Mucosa of stomach (tissue), 1 donor: ENCODE results near the gene CCDC124.

Experiments
- H3K27me3 ChIP-seq: one replicate; pipeline ENCODE4 v1.7.0; 2013; ENCODE audit warnings: mild to moderate bottlenecking, low read length; ENCODE audit not compliant: control insufficient read depth, insufficient read depth
- H3K36me3 ChIP-seq: one replicate; pipeline ENCODE4 v1.7.0; 2013; ENCODE audit warnings: low read length; ENCODE audit not compliant: control insufficient read depth, insufficient read depth
- H3K4me1 ChIP-seq: one replicate; pipeline ENCODE4 v1.7.0; 2013; ENCODE audit warnings: mild to moderate bottlenecking, low read length; ENCODE audit not compliant: control insufficient read depth, insufficient read depth
- H3K4me3 ChIP-seq: one replicate; pipeline ENCODE4 v1.7.0; 2013; ENCODE audit warnings: low read length
- H3K9ac ChIP-seq: one replicate; pipeline ENCODE4 v1.7.0; 2013; ENCODE audit warnings: mild to moderate bottlenecking, low read length, moderate library complexity
- H3K9me3 ChIP-seq: one replicate; pipeline ENCODE4 v1.7.0; 2013; ENCODE audit warnings: mild to moderate bottlenecking, low read length, moderate library complexity; ENCODE audit not compliant: control insufficient read depth
- donor health status: Pancreatic carcinoma.

Gene CCDC124

GRCh38 chr19:17938092-17938845 is 5.5 kb downstream of the CCDC124 start:
- Histone ChIP-seq H3K4me1 (peaks cover 6% of the 10 kb centered on the region), H3K27me3 (no peaks in the 10 kb centered on the region), H3K9me3 (no peaks in the 10 kb centered on the region), H3K9ac (no peak overlapping the region), H3K36me3 (no peaks in the 10 kb centered on the region), H3K4me3 (no peak overlapping the region)

- Histone ChIP-seq H3K4me3 (no peak overlapping the region), H3K27me3 (no peaks in the 10 kb centered on the region), H3K9ac (no peak overlapping the region), H3K4me1 (peaks cover 4% of the 10 kb centered on the region), H3K36me3 (no peaks in the 10 kb centered on the region), H3K9me3 (no peaks in the 10 kb centered on the region)
Observed at GRCh38 chr19:17942181-17942580, 9.4 kb downstream of the CCDC124 start.

- Histone ChIP-seq H3K9me3 (no peaks in the 10 kb centered on the region), H3K27me3 (no peaks in the 10 kb centered on the region), H3K36me3 (no peaks in the 10 kb centered on the region), H3K4me1 (peaks cover 6% of the 10 kb centered on the region), H3K4me3 (no peak overlapping the region), H3K9ac (no peak overlapping the region)
Observed at GRCh38 chr19:17942582-17943273, 9.9 kb downstream of the CCDC124 start.

GRCh38 chr19:17943274-17944221 is 10.7 kb downstream of the CCDC124 start:
- H3K4me1 ChIP-seq: peaks cover 6% of the 10 kb centered on the region
- H3K36me3 ChIP-seq: no peaks in the 10 kb centered on the region
- H3K4me3 ChIP-seq: no peak overlapping the region
- no peak overlapping the region for H3K9ac ChIP-seq
- no peaks in the 10 kb centered on the region for H3K9me3 ChIP-seq
- H3K27me3 ChIP-seq: peaks cover under 1% of the 10 kb centered on the region

GRCh38 chr19:17944301-17944700 is 11.5 kb downstream of the CCDC124 start:
- peaks cover 11% of the 10 kb centered on the region for H3K4me1 ChIP-seq
- no peak overlapping the region for H3K9ac ChIP-seq
- H3K27me3 ChIP-seq: peaks cover 8% of the 10 kb centered on the region
- no peaks in the 10 kb centered on the region for H3K36me3 ChIP-seq
- no peaks in the 10 kb centered on the region for H3K9me3 ChIP-seq
- H3K4me3 ChIP-seq: no peak overlapping the region

GRCh38 chr19:17946965-17947784 is 14.4 kb downstream of the CCDC124 start:
- peak overlapping the region; percentile 58 for H3K9ac ChIP-seq
- no peaks in the 10 kb centered on the region for H3K36me3 ChIP-seq
- peaks cover 37% of the 10 kb centered on the region for H3K27me3 ChIP-seq
- peaks cover 23% of the 10 kb centered on the region for H3K4me1 ChIP-seq
- peak overlapping the region; percentile 19 for H3K4me3 ChIP-seq
- no peaks in the 10 kb centered on the region for H3K9me3 ChIP-seq

GRCh38 chr19:17947815-17948513 is 15.1 kb downstream of the CCDC124 start:
- peaks cover 45% of the 10 kb centered on the region for H3K27me3 ChIP-seq
- H3K4me1 ChIP-seq: peaks cover 23% of the 10 kb centered on the region
- H3K9me3 ChIP-seq: no peaks in the 10 kb centered on the region
- H3K4me3 ChIP-seq: no peak overlapping the region
- no peak overlapping the region for H3K9ac ChIP-seq
- H3K36me3 ChIP-seq: no peaks in the 10 kb centered on the region

- peaks cover 23% of the 10 kb centered on the region for H3K4me1 ChIP-seq
Observed at GRCh38 chr19:17948514-17948900, 15.7 kb downstream of the CCDC124 start.

GRCh38 chr19:17948931-17949930 is 16.4 kb downstream of the CCDC124 start:
- Histone ChIP-seq H3K4me1 (peaks cover 23% of the 10 kb centered on the region), H3K9ac (no peak overlapping the region), H3K36me3 (no peaks in the 10 kb centered on the region), H3K27me3 (peaks cover 58% of the 10 kb centered on the region), H3K4me3 (no peak overlapping the region), H3K9me3 (no peaks in the 10 kb centered on the region)

More at GRCh38 chr19:17948514-17948900, 15.7 kb downstream of the CCDC124 start:
- Histone ChIP-seq H3K27me3 (peaks cover 50% of the 10 kb centered on the region), H3K36me3 (no peaks in the 10 kb centered on the region), H3K9me3 (no peaks in the 10 kb centered on the region), H3K4me3 (no peak overlapping the region), H3K9ac (no peak overlapping the region)

- H3K4me3 ChIP-seq: no peak overlapping the region
- no peaks in the 10 kb centered on the region for H3K9me3 ChIP-seq
- H3K27me3 ChIP-seq: peaks cover 63% of the 10 kb centered on the region
- peaks cover 23% of the 10 kb centered on the region for H3K4me1 ChIP-seq
- no peak overlapping the region for H3K9ac ChIP-seq
- H3K36me3 ChIP-seq: no peaks in the 10 kb centered on the region
Observed at GRCh38 chr19:17949956-17950309, 17.1 kb downstream of the CCDC124 start.
